ENCODE measurements around the gene GPR39. TPM values are rescaled to one million over a fixed set of nuclear protein-coding genes. Genes with fewer than 3 reads are reported as not detected.

Gene GPR39
- polyA plus RNA-seq, 1 donor from 2014 or later: 1.1 TPM

- no peaks in the 10 kb centered on the region for H3K9me3 ChIP-seq (ENCODE audit: low read length)
- TF ChIP-seq EZH2 (IDR thresholded peaks at IDR 0.05; ENCODE audit: borderline replicate concordance, insufficient read depth, low read length, poor library complexity, severe bottlenecking) (no peak), SMC3 (conservative IDR thresholded peaks at IDR 0.05; ENCODE audit: poor library complexity) (no peak), MXI1 (conservative IDR thresholded peaks at IDR 0.05; ENCODE audit: poor library complexity, severe bottlenecking) (no peak), TAF1 (IDR thresholded peaks at IDR 0.05; ENCODE audit: low read depth) (no peak), RAD21 (conservative IDR thresholded peaks at IDR 0.05) (no peak), CTCF (IDR thresholded peaks at IDR 0.05; ENCODE audit: poor library complexity, severe bottlenecking) (no peak), EP300 (conservative IDR thresholded peaks at IDR 0.05; ENCODE audit: poor library complexity, severe bottlenecking) (no peak), POLR2AphosphoS5 (IDR thresholded peaks at IDR 0.05) (no peak), REST (IDR thresholded peaks at IDR 0.05; ENCODE audit: borderline replicate concordance) (no peak)
- no peaks in the 10 kb centered on the region for H3K79me2 ChIP-seq (replicated peaks; ENCODE audit: insufficient read depth, low read length)
- no peak overlapping the region for H3K4me2 ChIP-seq (ENCODE audit: low read length)
- peak overlapping the region; percentile 39 for H3K9ac ChIP-seq (ENCODE audit: low read length)
- no peak overlapping the region for H2AFZ ChIP-seq (ENCODE audit: low read depth, low read length)
- no peak overlapping the region for H3K27ac ChIP-seq (ENCODE audit: low read length)
- H4K20me1 ChIP-seq (ENCODE audit: insufficient read depth): no peaks in the 10 kb centered on the region
- H3K9me2 ChIP-seq (ENCODE audit: insufficient read depth, low read length): no peaks in the 10 kb centered on the region
- peak overlapping the region; percentile 61 for H3K4me3 ChIP-seq (ENCODE audit: low read length)
- no peaks in the 10 kb centered on the region for H3F3A ChIP-seq (ENCODE audit: insufficient read depth, low read length, poor library complexity, severe bottlenecking)
- H3K36me3 ChIP-seq (ENCODE audit: insufficient read depth, low read length): no peaks in the 10 kb centered on the region
- peaks cover 7% of the 10 kb centered on the region for H3K27me3 ChIP-seq (ENCODE audit: insufficient read depth, low read depth, low read length)
Observed at GRCh38 chr2:132415915-132416722, 486 bp upstream of the GPR39 start.

GRCh38 chr2:132417430-132418035 lies 928 bp downstream of the GPR39 start:
- Histone ChIP-seq H3K9me2 (ENCODE audit: insufficient read depth, low read length) (no peaks in the 10 kb centered on the region), H3K4me2 (ENCODE audit: low read length) (no peak overlapping the region), H3K4me3 (ENCODE audit: low read length) (no peak overlapping the region), H3K27ac (ENCODE audit: low read length) (no peak overlapping the region), H3K9ac (ENCODE audit: low read length) (no peak overlapping the region), H3K9me3 (ENCODE audit: low read length) (no peaks in the 10 kb centered on the region), H2AFZ (ENCODE audit: low read depth, low read length) (no peak overlapping the region), H3K79me2 (replicated peaks; ENCODE audit: insufficient read depth, low read length) (no peaks in the 10 kb centered on the region), H4K20me1 (ENCODE audit: insufficient read depth) (no peaks in the 10 kb centered on the region), H3F3A (ENCODE audit: insufficient read depth, low read length, poor library complexity, severe bottlenecking) (no peaks in the 10 kb centered on the region), H3K36me3 (ENCODE audit: insufficient read depth, low read length) (no peaks in the 10 kb centered on the region), H3K27me3 (ENCODE audit: insufficient read depth, low read depth, low read length) (peaks cover 7% of the 10 kb centered on the region)
- TF ChIP-seq MXI1 (conservative IDR thresholded peaks at IDR 0.05; ENCODE audit: poor library complexity, severe bottlenecking) (no peak), TAF1 (IDR thresholded peaks at IDR 0.05; ENCODE audit: low read depth) (no peak), EZH2 (IDR thresholded peaks at IDR 0.05; ENCODE audit: borderline replicate concordance, insufficient read depth, low read length, poor library complexity, severe bottlenecking) (no peak), SMC3 (conservative IDR thresholded peaks at IDR 0.05; ENCODE audit: poor library complexity) (no peak), EP300 (conservative IDR thresholded peaks at IDR 0.05; ENCODE audit: poor library complexity, severe bottlenecking) (no peak), REST (IDR thresholded peaks at IDR 0.05; ENCODE audit: borderline replicate concordance) (no peak), RAD21 (conservative IDR thresholded peaks at IDR 0.05) (no peak)
